Parathyroid adenoma (tissue), 2 donors: ENCODE results near the gene FOXI3.
"Not testable (repeated sequence)": the region's sequence is repeated elsewhere in the genome, so short reads cannot be mapped to it uniquely, and the experiment has no call there.

Source experiments
- H2AFZ ChIP-seq: fragments of 300-600 bp; sonication (generic); one replicate; pipeline ENCODE4 v1.7.0; 2017; ENCODE audit warnings: antibody characterized with exemption, mild to moderate bottlenecking
- H3K27ac ChIP-seq: fragments of 300-600 bp; sonication (generic); one replicate; pipeline ENCODE4 v1.7.0; 2017
- H3K27me3 ChIP-seq: fragments of 300-600 bp; sonication (generic); one replicate; pipeline ENCODE4 v1.7.0; 2017; ENCODE audit warnings: low read length; ENCODE audit not compliant: control insufficient read depth, insufficient read depth
- H3K36me3 ChIP-seq: fragments of 300-600 bp; sonication (generic); one replicate; pipeline ENCODE4 v1.7.0; 2017; ENCODE audit warnings: low read length; ENCODE audit not compliant: control insufficient read depth, insufficient read depth
- H3K4me1 ChIP-seq: fragments of 300-600 bp; sonication (generic); one replicate; pipeline ENCODE4 v1.7.0; 2017; ENCODE audit warnings: control low read depth
- H3K4me2 ChIP-seq: fragments of 300-600 bp; sonication (generic); one replicate; pipeline ENCODE4 v1.7.0; 2017; ENCODE audit warnings: low read length
- H3K4me3 ChIP-seq: fragments of 300-600 bp; sonication (generic); one replicate; pipeline ENCODE4 v1.7.0; 2017; ENCODE audit warnings: low read depth, low read length
- H3K79me2 ChIP-seq: fragments of 300-600 bp; sonication (generic); one replicate; pipeline ENCODE4 v1.7.0; 2017; ENCODE audit warnings: control low read depth
- H3K9ac ChIP-seq: fragments of 300-600 bp; sonication (generic); one replicate; pipeline ENCODE4 v1.7.0; 2017; ENCODE audit warnings: mild to moderate bottlenecking
- H3K9me3 ChIP-seq: fragments of 300-600 bp; sonication (generic); one replicate; pipeline ENCODE4 v1.7.0; 2017; ENCODE audit warnings: low read length; ENCODE audit not compliant: control insufficient read depth
- CTCF ChIP-seq: fragments of 300-600 bp; sonication (generic); IDR thresholded peaks from one replicate; pipeline ENCODE4 v1.7.0; 2017; ENCODE audit warnings: antibody characterized with exemption, mild to moderate bottlenecking
- donor health status: primary hyperparathyroidism.

FOXI3 gene

GRCh38 chr2:88429929-88430328 is 22.6 kb downstream of the FOXI3 start:
- H3K4me1 ChIP-seq: no peaks in the 10 kb centered on the region
- H3K4me3 ChIP-seq: no peak overlapping the region
- no peaks in the 10 kb centered on the region for H3K36me3 ChIP-seq
- H3K9me3 ChIP-seq: no peaks in the 10 kb centered on the region
- TF ChIP-seq CTCF: no peak
- no peaks in the 10 kb centered on the region for H3K27me3 ChIP-seq
- no peak overlapping the region for H2AFZ ChIP-seq
- no peak overlapping the region for H3K4me2 ChIP-seq
- H3K79me2 ChIP-seq: no peaks in the 10 kb centered on the region
- no peak overlapping the region for H3K27ac ChIP-seq
- H3K9ac ChIP-seq: no peak overlapping the region

- Histone ChIP-seq H3K4me1 (no peaks in the 10 kb centered on the region), H3K4me3 (no peak overlapping the region), H3K4me2 (no peak overlapping the region), H3K36me3 (no peaks in the 10 kb centered on the region), H3K9ac (no peak overlapping the region), H3K9me3 (no peaks in the 10 kb centered on the region), H3K27me3 (no peaks in the 10 kb centered on the region), H3K27ac (no peak overlapping the region), H3K79me2 (no peaks in the 10 kb centered on the region), H2AFZ (no peak overlapping the region)
- TF ChIP-seq CTCF: no peak
Measured at GRCh38 chr2:88423733-88424132, 28.8 kb downstream of the FOXI3 start.

- not testable (repeated sequence) for H2AFZ ChIP-seq, H3K79me2 ChIP-seq, H3K27me3 ChIP-seq, H3K4me2 ChIP-seq, H3K4me1 ChIP-seq, H3K4me3 ChIP-seq, H3K9ac ChIP-seq, H3K36me3 ChIP-seq, H3K9me3 ChIP-seq, H3K27ac ChIP-seq
Measured at GRCh38 chr2:88419051-88419450, 33.4 kb downstream of the FOXI3 start.

- H3K27me3 ChIP-seq: no peaks in the 10 kb centered on the region
- no peaks in the 10 kb centered on the region for H3K4me1 ChIP-seq
Measured at GRCh38 chr2:88416016-88416663, 36.4 kb downstream of the FOXI3 start.

GRCh38 chr2:88408870-88409269 is 43.6 kb downstream of the FOXI3 start:
- H3K27ac ChIP-seq, H2AFZ ChIP-seq, H3K27me3 ChIP-seq, H3K36me3 ChIP-seq, H3K9ac ChIP-seq, H3K4me2 ChIP-seq, H3K79me2 ChIP-seq, H3K4me3 ChIP-seq, H3K9me3 ChIP-seq, H3K4me1 ChIP-seq: not testable (repeated sequence)

More at GRCh38 chr2:88416016-88416663, 36.4 kb downstream of the FOXI3 start:
- TF ChIP-seq CTCF: no peak
- no peak overlapping the region for H3K9ac ChIP-seq
- no peaks in the 10 kb centered on the region for H3K9me3 ChIP-seq
- H3K36me3 ChIP-seq: no peaks in the 10 kb centered on the region
- H3K79me2 ChIP-seq: no peaks in the 10 kb centered on the region
- H2AFZ ChIP-seq: no peak overlapping the region
- no peak overlapping the region for H3K27ac ChIP-seq
- no peak overlapping the region for H3K4me3 ChIP-seq
- H3K4me2 ChIP-seq: no peak overlapping the region
